Psoas muscle (tissue), 8 donors: ENCODE results near the gene MCMBP. TPM values are rescaled to one million over a fixed set of nuclear protein-coding genes. Genes with fewer than 3 reads are reported as not detected.

Experiments used
- ATAC-seq, 4 donors: fragments of 200-7000 bp; cut with Tn5 transposase; one replicate each; pipeline ENCODE4 v1.9.1; 2020; ENCODE audit warnings: moderate library complexity in 3 of 4, mild to moderate bottlenecking in 2 of 4
- DNase-seq, 2 donors: peaks; one replicate each; pipeline ENCODE4 v3.0.0-alpha.2; 2020
- H3K27ac ChIP-seq: fragments of 200-600 bp; one replicate; pipeline ENCODE4 v1.8.0; 2022
- H3K27me3 ChIP-seq, 3 donors: fragments of 200-600 bp in 1 of 3; one replicate each; pipeline versions ENCODE4 v1.6.1 to v1.8.0; 2013 to 2022; ENCODE audit warnings: low read length in 2 of 3, mild to moderate bottlenecking in 2 of 3, moderate library complexity in 1 of 3; ENCODE audit not compliant: insufficient read depth in 3 of 3
- H3K36me3 ChIP-seq, 2 donors: fragments of 200-600 bp in 1 of 2; one replicate each; pipeline versions ENCODE4 v1.6.1 to v1.8.0; 2013 to 2022; ENCODE audit warnings: low read depth in 1 of 2, mild to moderate bottlenecking in 1 of 2, moderate library complexity in 1 of 2; ENCODE audit not compliant: insufficient read depth in 1 of 2
- H3K4me1 ChIP-seq: fragments of 200-600 bp; one replicate; pipeline ENCODE4 v1.8.0; 2022
- H3K4me3 ChIP-seq: fragments of 200-600 bp; one replicate; pipeline ENCODE4 v1.8.0; 2022; ENCODE audit warnings: mild to moderate bottlenecking
- H3K9me3 ChIP-seq: fragments of 200-600 bp; one replicate; pipeline ENCODE4 v1.8.0; 2022
- WGBS, 3 donors: extraction: QIAGEN DNeasy Blood & Tissue Kit; methylation state at CpG; one replicate each; pipeline versions ENCODE4 v1.1.6 to v1.1.7; 2013; 5-methylcytosine and 5-hydroxymethylcytosine counted together
- intact Hi-C, 2 donors: fragments of 100-400 bp; cut with DNase I; formaldehyde crosslinking; loops; one replicate each; pipeline versions ENCODE4 v1.11.0 to v1.14.2; 2022
- polyA plus RNA-seq, 3 donors: library from polyadenylated mRNA; stranded (reverse); fragments of 200-250 nt; gene quantifications; one replicate each; pipeline ENCODE4 v1.2.3, GENCODE V29; 2013
- total RNA-seq, 4 donors: library from RNA; stranded (reverse); fragmentation: NEBNext Ultra II Directional in 2 of 4; extraction: Animal tissue kit (Norgen Biotek cat#: 25700) in 2 of 4; gene quantifications; one replicate each; pipeline versions ENCODE4 v1.2.1 to v1.2.4, GENCODE V29; 2021 to 2023
- TF ChIP-seq, protein P1 (sequence below): fragments of 200-600 bp; IDR thresholded peaks from one replicate; pipeline ENCODE4 v1.8.0; 2022; ENCODE audit warnings: antibody characterized with exemption
- donor health status: healthy with polysubstance abuse.
- donor health status: DM: no; HTN: no; CAD: no; lungs with moderate emphysema.
- donor health status: Bipolar disorder and iron deficiency.
- donor health status: healthy.
- donor health status: DM: yes; HTN: yes; CAD: no.
- donor health status: DM: no; HTN: no; CAD: no.
- donor health status: DM: no; HTN: no; CAD: no.
- donor health status: DM: yes; HTN: yes; CAD: no.

Gene MCMBP
- total and polyA plus RNA-seq, 7 donors: 23.0 to 43.8 (median 37.8) TPM

- intact Hi-C loops: no loop called here
These were observed 89.0 kb downstream of the MCMBP start for GRCh38 chr10:119783665-119784027.

GRCh38 chr10:119782981-119783664 is 89.5 kb downstream of the MCMBP start:
- WGBS, 3 donors: 63 to 68% (median 67%) methylated on average over 4 of the region's 4 CpGs
- no peak for DNase-seq
- no peaks in the 10 kb centered on the region for H3K36me3 ChIP-seq
- intact Hi-C loops: no loop called here
- no peaks in the 10 kb centered on the region for H3K27me3 ChIP-seq
- no peak for ATAC-seq
- no peak overlapping the region for H3K27ac ChIP-seq
- TF ChIP-seq, protein P1, sequence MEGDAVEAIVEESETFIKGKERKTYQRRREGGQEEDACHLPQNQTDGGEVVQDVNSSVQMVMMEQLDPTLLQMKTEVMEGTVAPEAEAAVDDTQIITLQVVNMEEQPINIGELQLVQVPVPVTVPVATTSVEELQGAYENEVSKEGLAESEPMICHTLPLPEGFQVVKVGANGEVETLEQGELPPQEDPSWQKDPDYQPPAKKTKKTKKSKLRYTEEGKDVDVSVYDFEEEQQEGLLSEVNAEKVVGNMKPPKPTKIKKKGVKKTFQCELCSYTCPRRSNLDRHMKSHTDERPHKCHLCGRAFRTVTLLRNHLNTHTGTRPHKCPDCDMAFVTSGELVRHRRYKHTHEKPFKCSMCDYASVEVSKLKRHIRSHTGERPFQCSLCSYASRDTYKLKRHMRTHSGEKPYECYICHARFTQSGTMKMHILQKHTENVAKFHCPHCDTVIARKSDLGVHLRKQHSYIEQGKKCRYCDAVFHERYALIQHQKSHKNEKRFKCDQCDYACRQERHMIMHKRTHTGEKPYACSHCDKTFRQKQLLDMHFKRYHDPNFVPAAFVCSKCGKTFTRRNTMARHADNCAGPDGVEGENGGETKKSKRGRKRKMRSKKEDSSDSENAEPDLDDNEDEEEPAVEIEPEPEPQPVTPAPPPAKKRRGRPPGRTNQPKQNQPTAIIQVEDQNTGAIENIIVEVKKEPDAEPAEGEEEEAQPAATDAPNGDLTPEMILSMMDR: no peak
- H3K4me3 ChIP-seq: no peak overlapping the region
- no peaks in the 10 kb centered on the region for H3K9me3 ChIP-seq
- H3K4me1 ChIP-seq: peaks cover 9% of the 10 kb centered on the region

More at GRCh38 chr10:119783665-119784027, 89.0 kb downstream of the MCMBP start:
- Histone ChIP-seq H3K4me1 (peaks cover 9% of the 10 kb centered on the region), H3K4me3 (no peak overlapping the region), H3K36me3 (no peaks in the 10 kb centered on the region), H3K27ac (no peak overlapping the region), H3K27me3 (no peaks in the 10 kb centered on the region), H3K9me3 (no peaks in the 10 kb centered on the region)
- WGBS, 3 donors: 60 to 77% (median 72%) methylated on average over 7 of the region's 7 CpGs
- no peak for ATAC-seq
- no peak for DNase-seq
- TF ChIP-seq, protein P1: no peak

GRCh38 chr10:119781498-119781897 is 91.1 kb downstream of the MCMBP start:
- DNase-seq: no peak
- WGBS, 3 donors: 43 to 53% (median 49%) methylated on average over 2 of the region's 2 CpGs
- no peak for ATAC-seq
- H3K36me3 ChIP-seq: no peaks in the 10 kb centered on the region
- peaks cover 9% of the 10 kb centered on the region for H3K4me1 ChIP-seq
- TF ChIP-seq, protein P1: no peak
- H3K4me3 ChIP-seq: no peak overlapping the region
- no peak overlapping the region for H3K27ac ChIP-seq
- intact Hi-C loops: no loop called here
- no peaks in the 10 kb centered on the region for H3K9me3 ChIP-seq
- no peaks in the 10 kb centered on the region for H3K27me3 ChIP-seq

GRCh38 chr10:119780879-119781480 is 91.7 kb downstream of the MCMBP start:
- Histone ChIP-seq H3K4me3 (no peak overlapping the region), H3K27me3 (no peaks in the 10 kb centered on the region), H3K36me3 (no peaks in the 10 kb centered on the region), H3K27ac (no peak overlapping the region), H3K4me1 (peaks cover 9% of the 10 kb centered on the region), H3K9me3 (no peaks in the 10 kb centered on the region)
- TF ChIP-seq, protein P1: no peak
- intact Hi-C loops: no loop called here
- ATAC-seq (no peak), DNase-seq (no peak)
- 94 to 97% (median 95%) methylated on average over 5 of the region's 5 CpGs for WGBS, 3 donors

Other genes with a start within 250 kb of the MCMBP start
- 100 to 1,000 TPM; 354 to 855 (median 486) TPM for gene BAG3, start 221.5 kb downstream of the MCMBP start, total RNA-seq
- 100 to 1,000 TPM; 283 to 571 (median 364) TPM for gene BAG3, start 221.5 kb downstream of the MCMBP start, polyA plus RNA-seq
- 10 to 100 TPM in 3 of 4 donors, 1 to 10 TPM in 1; 8.0 to 12.3 (median 10.7) TPM for gene INPP5F, start 146.8 kb downstream of the MCMBP start, total RNA-seq
- gene INPP5F, start 146.8 kb downstream of the MCMBP start, polyA plus RNA-seq: 10 to 100 TPM in 1 of 3 donors, 1 to 10 TPM in 2; 6.0 to 10.0 (median 8.0) TPM
- gene SEC23IP, start 19.9 kb upstream of the MCMBP start, total RNA-seq: 10 to 100 TPM; 27.3 to 49.7 (median 45.4) TPM
- gene SEC23IP, start 19.9 kb upstream of the MCMBP start, polyA plus RNA-seq: 10 to 100 TPM in 2 of 3 donors, 1 to 10 TPM in 1; 6.5 to 20.4 (median 14.0) TPM